ENCODE results near the gene BRSK2.

GRCh38 chr11:1499261-1499890 is 109.6 kb downstream of the BRSK2 start:
- no peak for TF ChIP-seq LEF1 (IDR thresholded peaks at IDR 0.05; ENCODE audit: borderline replicate concordance)
- no peak for TF ChIP-seq PKNOX1 (IDR thresholded peaks at IDR 0.05)
- no peak for TF ChIP-seq SP1 (IDR thresholded peaks at IDR 0.05)
- TF ChIP-seq SUZ12 (IDR thresholded peaks at IDR 0.05): no peak
- TF ChIP-seq TARDBP (IDR thresholded peaks at IDR 0.05): no peak
- no peak for TF ChIP-seq HDGF (IDR thresholded peaks at IDR 0.05; ENCODE audit: borderline replicate concordance)
